Hematopoietic multipotent progenitor cell treated with erythropoietin and hydrocortisone succinate and interleukin-3 and kit ligand, for 6 days (in vitro differentiated cells): ENCODE results near the gene ATF5.
"Not testable (repeated sequence)": the region's sequence is repeated elsewhere in the genome, so short reads cannot be mapped to it uniquely, and the experiment has no call there.

Experiments
- DNase-seq: peaks from one replicate; pipeline ENCODE4 v3.0.0-alpha.2; 2015

Gene ATF5

DNA sequence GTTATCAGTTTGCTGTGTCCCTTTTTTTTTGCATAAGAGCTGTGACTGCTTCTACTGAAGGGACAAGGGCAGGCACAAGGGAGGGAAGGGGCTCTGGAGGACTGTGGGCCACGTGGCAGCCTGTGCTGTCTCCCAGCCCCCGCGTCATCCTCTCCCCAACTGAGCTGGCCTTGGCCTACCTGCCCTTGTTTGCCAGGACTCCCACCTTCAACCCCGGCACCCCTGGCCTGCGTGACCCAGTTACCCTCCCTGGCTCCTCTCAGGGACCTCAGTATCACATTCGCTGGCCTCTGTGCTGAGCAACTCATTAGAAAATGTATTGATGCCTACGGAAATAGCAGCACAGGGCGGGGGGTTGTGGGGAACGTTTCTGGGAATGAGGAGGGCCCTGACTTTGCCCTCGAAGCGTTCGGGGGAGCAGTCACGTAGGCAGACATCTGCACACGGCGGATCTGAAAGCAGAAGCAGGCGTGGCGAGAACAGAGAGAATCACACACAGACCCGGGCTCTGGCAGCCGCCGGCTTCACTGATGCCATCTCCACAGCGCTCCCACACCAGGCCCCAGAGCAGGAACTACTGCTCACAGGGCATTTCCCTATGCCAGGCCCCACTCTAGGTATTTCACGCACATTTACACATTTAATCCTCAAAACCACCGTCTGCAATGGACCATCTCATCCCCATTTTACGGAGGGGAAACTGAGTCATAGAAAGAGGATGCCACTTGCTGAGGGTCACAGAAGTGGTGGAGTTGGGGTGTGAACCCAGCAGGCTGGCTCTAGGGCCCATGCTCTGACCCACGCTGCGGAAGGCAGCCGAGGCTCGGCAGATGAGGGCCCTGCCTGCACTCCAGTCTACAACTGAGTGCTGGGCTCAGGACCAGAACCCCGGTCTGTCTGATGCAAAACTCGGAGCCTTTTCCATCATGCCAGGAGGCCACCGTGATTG, 5.7 kb upstream of the ATF5 start:
- DNase-seq, result no peak

DNA sequence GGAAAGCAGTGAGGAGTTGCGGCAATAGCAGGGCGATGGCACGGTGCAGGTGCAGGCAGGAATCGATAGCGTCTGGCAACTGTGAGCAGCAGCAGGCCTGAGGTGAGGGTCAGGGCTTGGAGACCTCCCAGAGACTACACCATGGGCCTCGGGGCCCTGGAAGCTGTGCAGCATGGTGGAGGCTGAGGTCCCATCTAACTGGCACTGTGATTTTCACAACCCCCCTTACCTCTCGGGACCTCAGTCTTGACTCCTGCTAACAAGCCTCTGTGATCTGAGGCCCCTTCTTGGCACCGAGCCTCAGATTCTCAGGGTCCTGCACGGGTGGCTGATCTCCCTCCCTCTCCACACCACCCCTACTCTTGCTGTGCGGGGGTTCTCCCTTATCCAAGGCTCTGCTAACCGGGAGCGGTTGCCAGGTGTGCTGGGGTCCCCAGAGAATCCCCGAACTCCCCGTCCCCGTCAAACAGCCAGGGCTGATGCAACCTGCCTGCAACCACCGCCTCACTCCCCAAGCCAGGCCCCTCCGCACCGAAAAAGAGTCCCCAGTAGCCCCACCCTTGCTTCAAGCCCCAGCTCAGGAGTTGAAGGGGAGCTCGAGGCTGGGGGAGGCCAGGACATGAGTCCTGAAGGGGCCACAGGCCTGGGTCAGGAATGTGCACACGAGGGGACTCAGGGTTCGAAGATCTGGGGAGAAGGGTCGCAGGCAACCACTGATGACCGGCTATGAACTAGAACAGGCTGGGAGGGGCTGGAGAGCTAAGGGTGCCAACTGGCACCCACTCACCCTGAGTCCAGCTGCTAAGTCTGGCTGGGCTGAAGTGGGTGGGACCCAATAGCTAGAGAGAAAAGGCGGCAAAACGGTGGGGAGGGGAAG, 4.8 kb upstream of the ATF5 start:
- DNase-seq, result no peak

DNA sequence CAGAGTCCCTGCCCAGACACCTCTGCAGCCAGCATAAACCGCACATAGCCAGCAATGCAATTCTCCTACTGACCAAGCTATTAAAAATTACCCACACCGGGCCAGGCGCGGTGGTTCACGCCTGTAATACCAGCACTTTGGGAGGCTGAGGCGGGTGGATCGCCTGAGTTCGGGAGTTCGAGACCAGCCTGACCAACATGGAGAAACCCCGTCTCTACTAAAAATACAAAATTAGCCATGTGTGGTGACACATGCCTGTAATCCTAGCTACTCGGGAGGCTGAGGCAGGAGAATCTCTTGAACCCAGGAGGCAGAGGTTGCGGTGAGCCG, 4.2 kb upstream of the ATF5 start:
- not testable (repeated sequence) for DNase-seq

DNA sequence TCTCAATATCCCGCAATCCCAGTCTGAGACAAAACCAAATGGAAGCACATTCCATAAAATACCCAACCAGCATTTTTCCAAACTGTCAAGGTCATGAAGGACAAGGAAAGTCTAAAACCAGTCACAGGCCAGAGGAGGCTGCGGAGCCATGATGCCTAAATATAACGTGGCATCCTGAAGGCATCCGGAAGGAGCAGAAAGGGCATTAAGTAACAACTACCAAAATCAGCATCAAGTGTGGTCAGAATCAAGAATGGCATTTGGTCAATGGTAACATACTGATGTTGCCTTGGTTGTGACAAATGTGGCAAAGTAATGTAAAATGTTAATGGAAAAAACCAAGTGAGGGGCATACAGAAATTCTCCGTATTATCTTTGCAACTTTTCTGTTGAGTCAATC, 3.5 kb upstream of the ATF5 start:
- no peak for DNase-seq

DNA sequence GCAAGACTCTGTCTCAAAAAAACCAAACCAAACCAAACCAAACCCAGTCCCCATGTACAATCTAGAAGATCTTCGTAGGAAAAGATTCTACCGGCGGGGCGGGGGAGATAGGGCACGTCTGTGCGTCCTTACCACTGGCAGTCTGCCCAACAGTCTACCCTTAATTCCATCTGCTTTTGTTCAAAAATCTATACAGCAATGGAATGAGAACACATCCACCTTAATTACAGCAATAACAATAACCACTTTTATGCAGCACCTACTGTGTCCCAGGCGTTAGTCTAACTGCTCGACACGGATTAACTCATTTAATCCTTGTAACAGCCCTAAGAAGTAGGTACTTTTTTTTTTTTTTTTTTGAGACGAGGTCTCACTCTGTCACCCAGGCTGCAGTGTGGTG, 2.5 kb upstream of the ATF5 start:
- DNase-seq, result peak; percentile 57

DNA sequence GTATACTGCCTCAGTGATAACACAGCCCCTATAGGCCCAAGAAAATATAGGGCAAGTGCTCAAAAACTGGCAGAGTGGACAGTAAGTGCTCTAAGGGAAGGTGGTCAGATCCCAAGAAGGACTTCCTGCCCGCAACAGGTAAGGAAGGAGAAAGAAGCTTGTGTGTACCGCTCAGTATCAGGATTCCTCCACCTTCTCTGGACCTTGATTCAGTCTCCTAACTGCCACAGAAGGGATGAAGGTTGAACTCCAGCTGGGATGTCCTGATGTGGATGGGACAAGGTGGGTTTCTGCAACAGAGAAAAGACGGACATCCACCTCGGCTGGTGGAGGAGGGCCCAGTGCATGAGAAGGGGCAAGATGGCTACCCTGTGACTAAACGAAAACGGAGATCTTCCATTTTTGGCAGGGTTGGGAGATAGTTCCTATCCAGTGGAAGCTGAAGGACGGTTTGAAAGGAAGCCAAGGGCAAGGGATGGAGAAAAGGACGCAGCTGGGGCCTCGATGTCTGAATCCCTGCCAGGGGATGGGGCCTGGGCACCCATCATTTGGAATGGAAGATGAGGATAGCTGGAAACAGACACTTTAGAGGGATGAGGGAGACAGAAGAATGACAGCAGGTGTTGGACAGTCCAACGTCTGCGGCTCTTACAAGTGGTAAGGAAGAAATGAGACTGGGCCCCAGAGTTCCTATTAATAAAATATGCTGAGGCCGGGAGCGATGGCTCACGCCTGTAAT, 1.3 kb upstream of the ATF5 start:
- DNase-seq, result no peak

DNA sequence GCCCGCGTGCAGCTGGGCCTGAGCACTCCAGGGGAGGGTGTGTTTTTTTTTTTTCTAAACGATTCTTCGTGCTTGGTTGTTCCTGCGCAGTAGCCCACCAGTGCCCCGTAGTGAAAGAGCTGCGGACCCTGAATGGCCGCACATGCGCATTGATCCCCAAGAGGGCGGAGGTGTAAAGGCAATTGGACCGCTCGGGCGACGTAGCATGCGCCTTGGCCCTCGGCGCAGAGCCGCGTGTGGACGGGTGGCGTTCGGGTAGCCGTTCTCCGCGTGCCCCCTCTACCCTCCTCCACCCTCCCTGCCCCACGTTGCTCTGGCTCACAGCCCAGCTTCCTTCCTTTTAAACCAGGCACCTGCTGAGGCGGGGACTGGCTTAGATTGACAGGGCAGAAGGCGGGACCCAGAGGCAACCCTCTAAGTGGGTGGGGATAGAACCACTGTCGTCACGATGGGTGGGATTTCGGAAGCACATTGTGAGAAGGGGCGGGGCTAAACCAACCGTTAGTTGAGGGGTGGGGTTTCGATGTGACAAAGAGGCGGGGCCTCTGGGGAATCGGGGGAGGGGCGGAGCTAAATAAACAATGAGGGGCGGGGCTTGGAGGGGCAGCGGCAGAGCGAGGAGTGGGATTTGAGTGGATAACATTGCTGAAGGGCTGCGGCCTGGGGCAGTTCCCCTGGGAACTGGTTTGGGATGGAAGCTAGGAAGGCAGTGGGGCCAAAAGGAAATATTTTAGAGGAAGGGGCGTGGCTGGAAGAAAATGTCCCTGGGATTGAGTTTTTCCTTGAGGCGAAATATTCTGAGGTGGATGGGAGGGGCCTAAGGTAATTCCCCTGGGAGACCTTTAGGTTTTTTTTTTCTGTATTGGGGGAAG, 842 bp downstream of the ATF5 start:
- peak; percentile 99 for DNase-seq

DNA sequence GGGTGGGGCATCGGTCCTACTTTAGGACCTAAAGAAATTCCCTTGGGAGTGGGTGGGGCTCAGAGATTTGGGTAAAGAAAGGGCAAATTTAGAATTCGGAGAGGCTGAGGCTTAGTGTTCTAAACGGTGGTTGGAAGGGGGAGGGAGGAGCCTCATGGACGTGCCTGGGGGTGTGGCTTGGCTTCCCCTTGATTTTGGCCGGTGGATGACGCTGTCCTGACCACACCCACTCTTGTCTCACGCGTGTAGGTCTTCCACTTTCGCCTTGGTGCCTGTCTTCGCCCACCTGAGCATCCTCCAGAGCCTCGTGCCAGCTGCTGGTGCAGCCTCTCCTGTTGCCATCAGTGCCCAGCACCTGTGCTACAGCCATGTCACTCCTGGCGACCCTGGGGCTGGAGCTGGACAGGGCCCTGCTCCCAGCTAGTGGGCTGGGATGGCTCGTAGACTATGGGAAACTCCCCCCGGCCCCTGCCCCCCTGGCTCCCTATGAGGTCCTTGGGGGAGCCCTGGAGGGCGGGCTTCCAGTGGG, 1.5 kb downstream of the ATF5 start:
- peak; percentile 40 for DNase-seq

DNA sequence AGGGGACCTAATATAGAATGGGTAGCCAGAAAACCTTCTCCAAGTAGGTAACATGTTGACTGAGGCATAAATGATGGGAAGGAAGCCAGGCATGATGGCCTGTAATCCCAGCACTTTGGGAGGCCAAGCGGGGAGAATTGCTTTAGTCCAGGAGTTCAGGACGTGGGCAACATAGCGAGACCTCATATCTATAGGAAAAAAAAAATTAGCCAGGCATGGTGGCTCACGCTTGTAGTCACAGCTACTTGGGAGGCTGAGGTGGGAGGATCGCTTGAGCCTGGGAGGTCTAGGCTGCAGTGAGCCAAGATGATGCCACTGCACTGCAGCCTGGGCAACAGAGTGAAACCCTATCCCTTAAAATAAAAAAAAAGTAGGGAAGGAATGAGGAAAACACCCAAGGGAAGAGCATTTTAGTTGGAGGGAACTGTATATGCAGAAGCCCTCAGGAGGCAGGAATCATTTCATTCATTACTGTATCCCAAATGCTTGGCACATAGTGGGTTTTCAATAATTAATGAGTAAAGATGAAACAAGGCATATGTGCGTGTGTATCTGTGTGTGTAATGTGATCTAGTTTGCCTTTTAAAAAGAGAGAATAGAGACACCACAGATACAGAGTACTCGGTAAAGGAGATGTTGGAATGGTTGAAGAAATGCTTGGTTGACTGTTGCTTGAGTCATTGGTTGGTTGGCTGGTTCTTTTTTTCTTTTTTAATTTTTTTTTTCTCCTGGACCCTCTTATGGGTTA, 2.5 kb downstream of the ATF5 start:
- DNase-seq, result no peak

DNA sequence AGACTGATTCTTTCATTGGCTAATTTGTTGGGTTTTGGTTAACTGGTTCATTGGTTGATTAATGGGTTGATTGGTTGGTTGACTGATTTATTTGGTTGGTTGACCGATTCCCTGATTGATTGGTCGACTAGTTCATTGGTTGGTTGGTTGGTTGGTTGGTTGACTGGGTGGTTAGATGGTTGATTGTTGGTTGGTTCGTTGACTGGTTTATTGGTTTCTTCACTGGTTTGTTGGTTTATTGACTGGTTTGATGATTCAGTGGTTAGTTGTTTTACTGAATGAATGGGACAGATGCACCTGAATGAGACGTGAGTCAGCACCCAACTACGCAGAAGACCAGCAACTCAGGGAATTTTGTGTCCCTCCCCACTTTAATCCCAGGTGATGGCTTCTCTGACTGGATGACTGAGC, 3.0 kb downstream of the ATF5 start:
- DNase-seq, result no peak

DNA sequence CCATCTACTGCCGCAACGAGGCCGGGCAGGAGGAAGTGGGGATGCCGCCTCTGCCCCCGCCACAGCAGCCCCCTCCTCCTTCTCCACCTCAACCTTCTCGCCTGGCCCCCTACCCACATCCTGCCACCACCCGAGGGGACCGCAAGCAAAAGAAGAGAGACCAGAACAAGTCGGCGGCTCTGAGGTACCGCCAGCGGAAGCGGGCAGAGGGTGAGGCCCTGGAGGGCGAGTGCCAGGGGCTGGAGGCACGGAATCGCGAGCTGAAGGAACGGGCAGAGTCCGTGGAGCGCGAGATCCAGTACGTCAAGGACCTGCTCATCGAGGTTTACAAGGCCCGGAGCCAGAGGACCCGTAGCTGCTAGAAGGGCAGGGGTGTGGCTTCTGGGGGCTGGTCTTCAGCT, 3.7 kb downstream of the ATF5 start:
- DNase-seq, result no peak

DNA sequence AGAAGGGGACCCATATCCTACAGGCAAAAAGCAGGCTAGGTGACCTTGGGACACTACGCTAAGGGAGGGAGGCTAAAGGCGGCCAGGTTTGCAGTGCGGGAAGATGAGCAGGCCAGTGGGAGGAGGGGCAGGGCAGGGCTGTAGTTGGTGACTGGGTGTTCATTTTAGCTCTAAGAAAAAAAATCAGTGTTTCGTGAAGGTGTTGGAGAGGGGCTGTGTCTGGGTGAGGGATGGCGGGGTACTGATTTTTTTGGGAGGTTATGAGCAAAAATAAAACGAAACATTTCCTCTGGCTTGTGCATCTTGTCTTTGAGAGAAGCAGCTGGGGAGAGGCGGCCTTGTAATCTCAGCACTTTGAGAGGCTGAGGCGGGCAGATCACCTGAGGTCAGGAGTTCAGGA, 4.6 kb downstream of the ATF5 start:
- DNase-seq, result no peak

DNA sequence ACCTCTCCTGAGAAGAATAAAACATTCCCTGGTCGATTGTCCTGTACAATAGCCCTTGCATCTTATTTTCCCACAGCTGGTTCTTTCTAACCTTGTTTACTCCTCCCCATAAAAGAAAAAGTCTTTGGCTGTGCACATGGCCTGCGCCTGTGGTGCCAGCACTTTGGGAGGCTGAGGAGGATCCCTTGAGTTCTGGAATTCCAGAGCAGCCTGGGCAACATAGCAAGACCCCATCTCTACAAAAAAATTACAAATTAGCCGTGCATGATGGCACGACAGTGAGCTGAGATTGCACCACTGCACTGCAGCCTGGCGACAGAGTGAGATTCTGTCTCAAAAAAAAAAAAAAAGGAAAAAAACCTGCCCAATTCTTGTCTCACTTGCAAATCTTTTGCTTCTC, 7.5 kb downstream of the ATF5 start:
- no peak for DNase-seq

DNA sequence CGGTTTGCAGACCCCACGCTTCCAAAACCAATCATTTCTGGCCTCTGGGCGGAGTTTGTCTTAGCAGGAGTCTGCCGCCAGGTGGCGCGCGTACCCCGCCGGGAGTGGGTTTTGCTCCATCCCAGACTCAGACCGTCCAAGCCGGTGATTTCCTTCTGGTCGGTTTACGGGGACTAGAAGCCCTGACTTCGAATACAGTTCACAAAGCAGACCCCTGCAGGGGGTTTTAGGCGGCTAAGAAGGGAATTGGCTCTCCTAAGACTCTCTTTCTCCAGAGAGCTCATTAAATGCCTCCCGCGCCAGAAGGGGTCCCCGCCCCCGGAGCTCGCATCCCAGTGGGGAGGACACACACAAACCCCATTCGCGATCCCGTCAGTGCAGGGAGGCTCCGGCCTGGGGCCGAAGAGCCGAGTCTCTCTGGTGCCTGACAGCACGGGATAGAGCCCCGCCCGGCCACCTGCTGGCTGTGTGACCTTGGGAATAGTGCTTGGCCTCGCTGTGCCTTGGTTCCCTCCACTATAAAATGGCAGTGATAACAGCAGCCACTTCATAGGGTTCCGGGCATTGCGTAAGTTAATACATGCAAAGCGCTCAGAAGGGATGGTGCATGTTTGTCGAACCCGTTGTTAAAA, 8.9 kb downstream of the ATF5 start:
- DNase-seq, result peak; percentile 86

DNA sequence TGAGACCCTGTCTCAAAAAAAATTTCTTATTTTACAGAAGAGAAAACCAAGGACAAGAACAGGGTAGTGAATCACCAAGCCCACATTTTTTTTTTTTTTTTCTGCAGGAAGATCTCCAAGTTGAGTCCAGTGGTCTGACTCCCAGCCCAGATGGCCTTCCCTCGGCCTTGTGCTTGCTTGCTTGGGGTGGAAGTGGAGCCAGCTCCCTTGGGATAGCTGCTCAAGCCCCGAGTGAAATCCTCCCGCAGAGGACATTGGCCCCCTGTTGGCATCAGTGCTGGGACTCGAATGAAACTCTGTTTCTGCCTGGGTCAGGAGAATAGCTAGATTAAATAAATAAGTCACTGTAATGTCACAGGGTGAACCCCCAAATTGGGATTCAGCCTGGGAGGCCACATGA, 9.7 kb downstream of the ATF5 start:
- DNase-seq, result no peak

DNA sequence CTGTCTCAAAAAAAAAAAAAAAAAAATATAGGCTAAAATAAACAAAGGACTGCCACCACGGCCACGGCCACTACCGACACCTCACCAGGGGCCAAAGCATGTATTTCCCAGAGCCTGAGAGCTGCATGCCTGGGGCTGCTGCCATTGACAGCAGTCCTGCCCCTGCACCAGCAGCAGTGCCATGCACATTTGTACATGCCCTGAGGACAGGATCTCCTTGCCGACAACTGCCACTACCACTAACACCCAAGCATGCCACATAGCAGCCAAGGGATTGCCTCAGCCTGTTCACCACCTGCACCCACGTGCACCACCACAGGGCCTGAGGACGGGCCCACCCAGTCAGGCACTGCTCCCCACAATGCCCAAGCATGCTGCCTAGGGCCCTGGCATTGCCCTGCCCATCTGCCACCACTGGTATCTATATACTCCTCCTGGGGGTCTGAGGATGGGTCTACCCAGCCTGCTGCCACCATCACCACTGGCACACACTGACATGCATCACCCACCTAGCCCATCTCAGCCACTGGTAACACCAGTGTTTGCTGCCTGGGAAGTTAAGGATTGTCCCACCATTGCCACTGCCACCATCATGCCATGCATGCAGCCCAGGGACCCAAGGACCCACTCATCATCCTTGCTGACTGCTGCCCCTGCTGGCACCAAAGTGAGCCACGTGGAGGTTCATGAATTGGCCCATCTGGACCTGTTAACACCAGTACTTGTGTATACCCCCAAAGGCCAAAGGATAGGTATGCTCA, 10.9 kb downstream of the ATF5 start:
- no peak for DNase-seq

DNA sequence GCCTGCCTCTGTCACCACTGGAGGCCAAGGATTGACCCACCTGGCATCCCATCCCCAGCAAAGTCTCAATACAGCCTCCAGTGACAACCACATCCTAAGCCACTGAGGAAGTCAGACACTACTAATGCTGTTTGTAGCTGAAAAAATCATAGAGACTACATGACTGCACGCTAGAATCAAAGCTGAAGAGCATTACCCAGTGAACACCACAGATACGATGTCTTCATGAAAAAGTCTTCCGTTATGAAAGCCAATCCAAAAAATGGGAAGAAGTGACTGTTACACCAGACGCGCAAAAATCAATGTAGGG, 11.4 kb downstream of the ATF5 start:
- no peak for DNase-seq

DNA sequence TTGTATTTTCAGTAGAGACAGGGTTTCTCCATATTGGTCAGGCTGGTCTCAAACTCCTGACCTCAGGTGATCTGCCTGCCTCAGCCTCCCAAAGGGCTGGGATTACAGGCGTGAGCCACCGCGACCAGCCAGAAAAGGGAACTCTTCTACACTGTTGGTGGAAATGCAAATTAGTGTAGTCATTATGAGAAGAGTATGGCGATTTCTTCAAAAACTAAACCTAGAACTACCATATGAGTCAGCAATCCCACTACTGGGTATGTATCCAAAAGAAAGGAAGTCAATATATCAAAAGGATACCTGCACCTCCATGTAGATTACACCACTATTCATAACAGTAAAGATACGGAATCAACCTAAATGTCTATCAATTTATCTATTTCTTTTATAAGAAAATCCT, 15.6 kb downstream of the ATF5 start:
- DNase-seq, result not testable (repeated sequence)

DNA sequence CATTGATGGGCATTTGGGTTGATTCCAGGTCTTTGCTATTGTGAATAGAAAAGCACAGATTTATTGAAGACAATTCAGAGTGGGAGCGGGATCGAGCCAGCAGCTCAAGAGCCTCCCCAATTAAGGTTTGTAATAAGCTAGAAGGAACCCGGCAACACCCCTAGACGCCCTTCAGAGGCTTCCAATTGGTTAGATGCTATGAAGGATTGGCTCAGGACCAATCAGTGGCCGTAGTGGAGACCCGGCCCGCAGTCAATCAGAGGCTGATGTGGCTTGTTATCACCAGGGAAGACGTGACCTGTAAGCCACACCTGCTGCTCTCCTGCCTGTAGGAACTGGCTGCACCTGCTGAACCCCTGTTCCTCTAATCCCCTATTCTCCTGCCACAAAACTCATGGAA, 17.4 kb downstream of the ATF5 start:
- no peak for DNase-seq
